Cerebellar nuclear complex (tissue), 1 donor: ENCODE results near the gene EXT2.

Experiments used
- DNase-seq, 2 experiments: peaks; one replicate each; lab custom pipeline; 2025; lab: John Stamatoyannopoulos, UW

Gene EXT2

GRCh38 chr11:44267006-44267749 is 171.7 kb downstream of the EXT2 start:
- no peak for DNase-seq

- no peak for DNase-seq
Measured at GRCh38 chr11:44267750-44268613, 172.5 kb downstream of the EXT2 start.

- no peak for DNase-seq
Measured at GRCh38 chr11:44268614-44269080, 173.2 kb downstream of the EXT2 start.

- DNase-seq = no peak
Measured at GRCh38 chr11:44269369-44270351, 174.2 kb downstream of the EXT2 start.

GRCh38 chr11:44270403-44271273 is 175.2 kb downstream of the EXT2 start:
- no peak for DNase-seq

- no peak for DNase-seq
Measured at GRCh38 chr11:44271286-44271685, 175.8 kb downstream of the EXT2 start.

- DNase-seq = no peak
Measured at GRCh38 chr11:44274404-44274803, 178.9 kb downstream of the EXT2 start.

GRCh38 chr11:44275241-44275640 is 179.8 kb downstream of the EXT2 start:
- DNase-seq = no peak

GRCh38 chr11:44275961-44276550 is 180.6 kb downstream of the EXT2 start:
- no peak for DNase-seq

- DNase-seq = no peak
Measured at GRCh38 chr11:44277196-44278090, 182.0 kb downstream of the EXT2 start.

GRCh38 chr11:44279483-44279882 is 184.0 kb downstream of the EXT2 start:
- no peak for DNase-seq

GRCh38 chr11:44280257-44280656 is 184.8 kb downstream of the EXT2 start:
- no peak for DNase-seq

GRCh38 chr11:44281151-44281550 is 185.7 kb downstream of the EXT2 start:
- DNase-seq = no peak

- no peak for DNase-seq
Measured at GRCh38 chr11:44282620-44283019, 187.1 kb downstream of the EXT2 start.

- DNase-seq = no peak
Measured at GRCh38 chr11:44285756-44286155, 190.3 kb downstream of the EXT2 start.

- no peak for DNase-seq
Measured at GRCh38 chr11:44286268-44286880, 190.9 kb downstream of the EXT2 start.

- DNase-seq = no peak
Measured at GRCh38 chr11:44286911-44287310, 191.4 kb downstream of the EXT2 start.

GRCh38 chr11:44288133-44288526 is 192.7 kb downstream of the EXT2 start:
- no peak for DNase-seq

GRCh38 chr11:44290208-44290607 is 194.7 kb downstream of the EXT2 start:
- DNase-seq = no peak
